Loucy (cell line): ENCODE measurements around the gene DLL4.

ENCODE experiments used
- EZH2phosphoT487 ChIP-seq: fragments of 200-600 bp; IDR thresholded peaks from 2 replicates; pipeline ENCODE4 v1.6.1; 2018; ENCODE audit warnings: antibody characterized with exemption, mild to moderate bottlenecking, moderate library complexity, borderline replicate concordance
- TF ChIP-seq, protein P1 (sequence below): fragments of 200-600 bp; sonication (generic); conservative IDR thresholded peaks from 2 replicates; pipeline ENCODE4 v1.5.1; 2014; ENCODE audit warnings: mild to moderate bottlenecking, antibody characterized with exemption, low read length

DNA sequence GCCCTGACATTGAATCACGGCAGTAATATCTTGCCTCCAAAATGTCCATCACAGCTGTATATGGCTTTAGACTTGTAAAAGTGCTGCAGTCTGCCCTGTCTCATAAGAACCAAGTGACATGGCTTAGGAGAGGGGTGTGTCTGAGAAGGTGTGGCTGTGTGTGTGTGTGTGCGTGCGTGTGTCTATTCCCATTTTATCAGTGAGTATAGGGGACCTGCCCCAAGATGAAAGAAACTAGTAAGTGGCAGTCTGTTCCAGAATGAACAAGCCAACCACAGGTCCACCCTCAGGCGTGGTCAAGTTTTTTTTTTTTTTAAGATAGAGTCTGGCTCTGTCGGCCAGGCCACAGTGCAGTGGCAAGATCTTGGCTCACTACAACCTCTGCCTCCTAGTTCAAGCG is 49.5 kb upstream of the DLL4 start:
- TF ChIP-seq, protein P1, sequence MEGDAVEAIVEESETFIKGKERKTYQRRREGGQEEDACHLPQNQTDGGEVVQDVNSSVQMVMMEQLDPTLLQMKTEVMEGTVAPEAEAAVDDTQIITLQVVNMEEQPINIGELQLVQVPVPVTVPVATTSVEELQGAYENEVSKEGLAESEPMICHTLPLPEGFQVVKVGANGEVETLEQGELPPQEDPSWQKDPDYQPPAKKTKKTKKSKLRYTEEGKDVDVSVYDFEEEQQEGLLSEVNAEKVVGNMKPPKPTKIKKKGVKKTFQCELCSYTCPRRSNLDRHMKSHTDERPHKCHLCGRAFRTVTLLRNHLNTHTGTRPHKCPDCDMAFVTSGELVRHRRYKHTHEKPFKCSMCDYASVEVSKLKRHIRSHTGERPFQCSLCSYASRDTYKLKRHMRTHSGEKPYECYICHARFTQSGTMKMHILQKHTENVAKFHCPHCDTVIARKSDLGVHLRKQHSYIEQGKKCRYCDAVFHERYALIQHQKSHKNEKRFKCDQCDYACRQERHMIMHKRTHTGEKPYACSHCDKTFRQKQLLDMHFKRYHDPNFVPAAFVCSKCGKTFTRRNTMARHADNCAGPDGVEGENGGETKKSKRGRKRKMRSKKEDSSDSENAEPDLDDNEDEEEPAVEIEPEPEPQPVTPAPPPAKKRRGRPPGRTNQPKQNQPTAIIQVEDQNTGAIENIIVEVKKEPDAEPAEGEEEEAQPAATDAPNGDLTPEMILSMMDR, result no peak
- no peak for TF ChIP-seq EZH2phosphoT487
